WTC11 (cell line): Measurements from ENCODE around the gene ZBTB24. TPM values are rescaled to one million over a fixed set of nuclear protein-coding genes. Genes with fewer than 3 reads are reported as not detected.

Source experiments
- ATAC-seq: fragments of 200-7000 bp; cut with Tn5 transposase; 2 replicates; pipeline ENCODE4 v1.10.0; 2021; ENCODE audit warnings: mild to moderate bottlenecking, moderate library complexity
- CTCF ChIA-PET: fragments of 300-600 bp; sonication (Branson Sonifier 250); formaldehyde crosslinking; loops from one replicate; lab custom pipeline; 2021; ENCODE audit warnings: antibody characterized with exemption; lab: Charles Lee
- POLR2A ChIA-PET: fragments of 350-600 bp; sonication (Branson Sonifier 250); formaldehyde crosslinking; loops from one replicate; lab custom pipeline; 2021; ENCODE audit warnings: antibody characterized with exemption; lab: Charles Lee
- DNase-seq: peaks from one replicate; pipeline ENCODE4 v3.0.0; 2021; ENCODE audit warnings: low spot score
- H3K27ac Mint-ChIP-seq: 2 replicates; pipeline ENCODE4 v1.8.0; 2021; ENCODE audit warnings: mixed read lengths
- H3K27me3 Mint-ChIP-seq: 2 replicates; pipeline ENCODE4 v1.8.0; 2021; ENCODE audit warnings: low read depth, mild to moderate bottlenecking, moderate library complexity, mixed read lengths
- H3K36me3 Mint-ChIP-seq: 2 replicates; pipeline ENCODE4 v1.8.0; 2021; ENCODE audit warnings: mixed read lengths
- H3K4me1 Mint-ChIP-seq: 2 replicates; pipeline ENCODE4 v1.8.0; 2022; ENCODE audit warnings: mixed read lengths
- H3K4me3 Mint-ChIP-seq: 2 replicates; pipeline ENCODE4 v1.8.0; 2021; ENCODE audit warnings: mild to moderate bottlenecking, moderate library complexity, mixed read lengths
- H3K9me3 Mint-ChIP-seq: 2 replicates; pipeline ENCODE4 v1.8.0; 2021; ENCODE audit warnings: mixed read lengths
- FOXK1 ChIP-seq: sonication (generic); formaldehyde crosslinking; IDR thresholded peaks from 2 replicates; pipeline ENCODE4 v1.8.0; 2022; ENCODE audit warnings: mild to moderate bottlenecking, moderate library complexity, missing genetic modification reagents
- GTF2I ChIP-seq: fragments of 250-450 bp; sonication (Bioruptor Pico); conservative IDR thresholded peaks from 2 replicates; pipeline ENCODE4 v1.4.0; 2021; ENCODE audit warnings: mild to moderate bottlenecking
- HMGA2 ChIP-seq: fragments of 250-450 bp; sonication (Bioruptor Pico); IDR thresholded peaks from 2 replicates; pipeline ENCODE4 v1.4.0; 2021; ENCODE audit warnings: mild to moderate bottlenecking, moderate library complexity
- JUN ChIP-seq: sonication (generic); formaldehyde crosslinking; IDR thresholded peaks from 2 replicates; pipeline ENCODE4 v1.8.0; 2023; ENCODE audit warnings: mild to moderate bottlenecking, missing genetic modification reagents
- NFATC4 ChIP-seq: fragments of 250-450 bp; sonication (Bioruptor Pico); IDR thresholded peaks from 2 replicates; pipeline ENCODE4 v1.9.0; 2021; ENCODE audit warnings: mild to moderate bottlenecking
- OVOL2 ChIP-seq: fragments of 250-450 bp; sonication (Bioruptor Pico); IDR thresholded peaks from 2 replicates; pipeline ENCODE4 v1.9.0; 2021; ENCODE audit warnings: mild to moderate bottlenecking, borderline replicate concordance
- SMAD3 ChIP-seq: sonication (generic); formaldehyde crosslinking; IDR thresholded peaks from 2 replicates; pipeline ENCODE4 v1.8.0; 2022; ENCODE audit warnings: missing genetic modification reagents, mild to moderate bottlenecking, borderline replicate concordance
- TEAD4 ChIP-seq: sonication (generic); formaldehyde crosslinking; IDR thresholded peaks from 2 replicates; pipeline ENCODE4 v1.8.0; 2022; ENCODE audit warnings: mild to moderate bottlenecking, missing genetic modification reagents
- ZBTB21 ChIP-seq: sonication (generic); formaldehyde crosslinking; IDR thresholded peaks from 2 replicates; pipeline ENCODE4 v1.8.1; 2023; ENCODE audit warnings: mild to moderate bottlenecking, missing genetic modification reagents, borderline replicate concordance
- ZNF219 ChIP-seq: sonication (generic); formaldehyde crosslinking; IDR thresholded peaks from 2 replicates; pipeline ENCODE4 v1.8.0; 2023; ENCODE audit warnings: missing genetic modification reagents, mild to moderate bottlenecking, borderline replicate concordance
- total RNA-seq: library from RNA; stranded (reverse); gene quantifications from 3 replicates; pipeline ENCODE4 v1.2.3, GENCODE V29; 2021
- TF ChIP-seq, protein P1 (sequence below): sonication (generic); formaldehyde crosslinking; IDR thresholded peaks from 2 replicates; pipeline ENCODE4 v1.8.1; 2023; ENCODE audit warnings: mild to moderate bottlenecking, missing genetic modification reagents, borderline replicate concordance
- TF ChIP-seq, protein P2 (sequence below): fragments of 250-450 bp; sonication (Bioruptor Pico); IDR thresholded peaks from 2 replicates; pipeline ENCODE4 v1.9.0; 2021; ENCODE audit warnings: mild to moderate bottlenecking, borderline replicate concordance
- TF ChIP-seq, protein P3 (sequence below): sonication (generic); formaldehyde crosslinking; IDR thresholded peaks from 2 replicates; pipeline ENCODE4 v1.8.1; 2022; ENCODE audit warnings: mild to moderate bottlenecking, moderate library complexity, missing genetic modification reagents
- TF ChIP-seq, protein P4 (sequence below): fragments of 250-450 bp; sonication (Bioruptor Pico); IDR thresholded peaks from 2 replicates; pipeline ENCODE4 v2.1.2; 2022; ENCODE audit warnings: mild to moderate bottlenecking, moderate library complexity
- TF ChIP-seq, protein P5 (sequence below): fragments of 250-450 bp; sonication (Bioruptor Pico); IDR thresholded peaks from 2 replicates; pipeline ENCODE4 v1.9.0; 2021; ENCODE audit warnings: mild to moderate bottlenecking
- TF ChIP-seq, protein P6 (sequence below): sonication (generic); formaldehyde crosslinking; IDR thresholded peaks from 2 replicates; pipeline ENCODE4 v1.8.1; 2023; ENCODE audit warnings: mild to moderate bottlenecking, missing genetic modification reagents, moderate library complexity

ZBTB24 gene
- total RNA-seq, 1 experiment from 2014 or later: 14.7 TPM

DNA sequence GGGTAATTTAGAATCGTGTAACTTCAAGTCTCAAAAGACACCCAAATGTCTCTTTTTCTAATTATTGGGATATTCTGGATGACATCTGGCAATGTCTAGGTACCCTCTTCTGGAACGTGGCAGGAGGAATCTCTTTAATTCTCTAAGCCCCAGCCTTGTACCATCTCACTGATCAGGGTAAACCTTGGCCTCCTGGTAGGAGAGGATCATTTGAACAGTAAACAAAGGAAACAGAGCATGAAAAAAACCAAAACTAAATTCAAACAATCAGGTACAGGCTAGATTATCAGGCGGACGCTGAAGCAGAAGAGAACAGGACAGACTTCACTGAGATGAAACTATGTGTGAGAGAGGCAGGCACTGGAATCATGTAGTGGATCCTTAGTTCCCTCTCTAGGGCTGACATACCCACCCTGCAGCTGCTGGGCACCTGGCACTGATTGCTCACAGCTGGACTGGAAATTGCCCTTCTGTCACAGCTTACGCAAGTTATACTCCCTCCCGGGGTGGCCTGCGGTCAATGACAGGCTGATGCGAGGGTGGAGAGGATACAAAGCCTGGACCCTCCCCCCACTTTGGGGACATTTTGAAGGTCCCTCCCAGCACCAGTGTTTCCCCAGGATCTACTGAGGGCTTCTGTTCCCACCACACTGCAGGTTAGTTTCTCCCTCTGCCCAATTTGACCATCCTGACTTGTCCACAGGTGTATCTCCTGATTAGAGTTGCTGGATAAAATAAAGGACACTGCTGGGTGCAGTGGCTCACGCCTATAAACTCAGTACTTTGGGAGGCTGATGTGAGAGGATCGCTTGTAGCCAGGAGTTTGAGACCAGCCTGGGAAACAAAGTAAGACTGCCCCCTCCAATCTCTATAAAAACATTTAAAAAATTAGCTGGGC is 20.6 kb upstream of the ZBTB24 start:
- Mint-ChIP-seq H3K36me3 (peaks cover 3% of the 10 kb centered on the region; the same call in 1 of the 2 replicates), H3K4me1 (peaks cover 39% of the 10 kb centered on the region), H3K27ac (no peak overlapping the region), H3K27me3 (no peaks in the 10 kb centered on the region; the same call in 1 of the 2 replicates), H3K9me3 (peaks cover 3% of the 10 kb centered on the region), H3K4me3 (no peak overlapping the region)
- ATAC-seq (no peak; the same call in 1 of the 2 replicates), DNase-seq (no peak)
- ChIA-PET POLR2A (no interaction called here), CTCF (no interaction called here)
- no peak for TF ChIP-seq ZBTB21
- TF ChIP-seq, protein P1, sequence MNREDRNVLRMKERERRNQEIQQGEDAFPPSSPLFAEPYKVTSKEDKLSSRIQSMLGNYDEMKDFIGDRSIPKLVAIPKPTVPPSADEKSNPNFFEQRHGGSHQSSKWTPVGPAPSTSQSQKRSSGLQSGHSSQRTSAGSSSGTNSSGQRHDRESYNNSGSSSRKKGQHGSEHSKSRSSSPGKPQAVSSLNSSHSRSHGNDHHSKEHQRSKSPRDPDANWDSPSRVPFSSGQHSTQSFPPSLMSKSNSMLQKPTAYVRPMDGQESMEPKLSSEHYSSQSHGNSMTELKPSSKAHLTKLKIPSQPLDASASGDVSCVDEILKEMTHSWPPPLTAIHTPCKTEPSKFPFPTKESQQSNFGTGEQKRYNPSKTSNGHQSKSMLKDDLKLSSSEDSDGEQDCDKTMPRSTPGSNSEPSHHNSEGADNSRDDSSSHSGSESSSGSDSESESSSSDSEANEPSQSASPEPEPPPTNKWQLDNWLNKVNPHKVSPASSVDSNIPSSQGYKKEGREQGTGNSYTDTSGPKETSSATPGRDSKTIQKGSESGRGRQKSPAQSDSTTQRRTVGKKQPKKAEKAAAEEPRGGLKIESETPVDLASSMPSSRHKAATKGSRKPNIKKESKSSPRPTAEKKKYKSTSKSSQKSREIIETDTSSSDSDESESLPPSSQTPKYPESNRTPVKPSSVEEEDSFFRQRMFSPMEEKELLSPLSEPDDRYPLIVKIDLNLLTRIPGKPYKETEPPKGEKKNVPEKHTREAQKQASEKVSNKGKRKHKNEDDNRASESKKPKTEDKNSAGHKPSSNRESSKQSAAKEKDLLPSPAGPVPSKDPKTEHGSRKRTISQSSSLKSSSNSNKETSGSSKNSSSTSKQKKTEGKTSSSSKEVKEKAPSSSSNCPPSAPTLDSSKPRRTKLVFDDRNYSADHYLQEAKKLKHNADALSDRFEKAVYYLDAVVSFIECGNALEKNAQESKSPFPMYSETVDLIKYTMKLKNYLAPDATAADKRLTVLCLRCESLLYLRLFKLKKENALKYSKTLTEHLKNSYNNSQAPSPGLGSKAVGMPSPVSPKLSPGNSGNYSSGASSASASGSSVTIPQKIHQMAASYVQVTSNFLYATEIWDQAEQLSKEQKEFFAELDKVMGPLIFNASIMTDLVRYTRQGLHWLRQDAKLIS (CRISPR knock-in tag): no peak
- TF ChIP-seq FOXK1: no peak
- no peak for TF ChIP-seq NFATC4 (CRISPR knock-in tag)
- TF ChIP-seq JUN (CRISPR knock-in tag): no peak
- TF ChIP-seq, protein P2, sequence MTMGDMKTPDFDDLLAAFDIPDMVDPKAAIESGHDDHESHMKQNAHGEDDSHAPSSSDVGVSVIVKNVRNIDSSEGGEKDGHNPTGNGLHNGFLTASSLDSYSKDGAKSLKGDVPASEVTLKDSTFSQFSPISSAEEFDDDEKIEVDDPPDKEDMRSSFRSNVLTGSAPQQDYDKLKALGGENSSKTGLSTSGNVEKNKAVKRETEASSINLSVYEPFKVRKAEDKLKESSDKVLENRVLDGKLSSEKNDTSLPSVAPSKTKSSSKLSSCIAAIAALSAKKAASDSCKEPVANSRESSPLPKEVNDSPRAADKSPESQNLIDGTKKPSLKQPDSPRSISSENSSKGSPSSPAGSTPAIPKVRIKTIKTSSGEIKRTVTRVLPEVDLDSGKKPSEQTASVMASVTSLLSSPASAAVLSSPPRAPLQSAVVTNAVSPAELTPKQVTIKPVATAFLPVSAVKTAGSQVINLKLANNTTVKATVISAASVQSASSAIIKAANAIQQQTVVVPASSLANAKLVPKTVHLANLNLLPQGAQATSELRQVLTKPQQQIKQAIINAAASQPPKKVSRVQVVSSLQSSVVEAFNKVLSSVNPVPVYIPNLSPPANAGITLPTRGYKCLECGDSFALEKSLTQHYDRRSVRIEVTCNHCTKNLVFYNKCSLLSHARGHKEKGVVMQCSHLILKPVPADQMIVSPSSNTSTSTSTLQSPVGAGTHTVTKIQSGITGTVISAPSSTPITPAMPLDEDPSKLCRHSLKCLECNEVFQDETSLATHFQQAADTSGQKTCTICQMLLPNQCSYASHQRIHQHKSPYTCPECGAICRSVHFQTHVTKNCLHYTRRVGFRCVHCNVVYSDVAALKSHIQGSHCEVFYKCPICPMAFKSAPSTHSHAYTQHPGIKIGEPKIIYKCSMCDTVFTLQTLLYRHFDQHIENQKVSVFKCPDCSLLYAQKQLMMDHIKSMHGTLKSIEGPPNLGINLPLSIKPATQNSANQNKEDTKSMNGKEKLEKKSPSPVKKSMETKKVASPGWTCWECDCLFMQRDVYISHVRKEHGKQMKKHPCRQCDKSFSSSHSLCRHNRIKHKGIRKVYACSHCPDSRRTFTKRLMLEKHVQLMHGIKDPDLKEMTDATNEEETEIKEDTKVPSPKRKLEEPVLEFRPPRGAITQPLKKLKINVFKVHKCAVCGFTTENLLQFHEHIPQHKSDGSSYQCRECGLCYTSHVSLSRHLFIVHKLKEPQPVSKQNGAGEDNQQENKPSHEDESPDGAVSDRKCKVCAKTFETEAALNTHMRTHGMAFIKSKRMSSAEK: no peak
- TF ChIP-seq, protein P3, sequence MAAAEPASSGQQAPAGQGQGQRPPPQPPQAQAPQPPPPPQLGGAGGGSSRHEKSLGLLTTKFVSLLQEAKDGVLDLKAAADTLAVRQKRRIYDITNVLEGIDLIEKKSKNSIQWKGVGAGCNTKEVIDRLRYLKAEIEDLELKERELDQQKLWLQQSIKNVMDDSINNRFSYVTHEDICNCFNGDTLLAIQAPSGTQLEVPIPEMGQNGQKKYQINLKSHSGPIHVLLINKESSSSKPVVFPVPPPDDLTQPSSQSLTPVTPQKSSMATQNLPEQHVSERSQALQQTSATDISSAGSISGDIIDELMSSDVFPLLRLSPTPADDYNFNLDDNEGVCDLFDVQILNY (CRISPR knock-in tag): no peak
- TF ChIP-seq GTF2I (CRISPR knock-in tag): no peak
- TF ChIP-seq, protein P4, sequence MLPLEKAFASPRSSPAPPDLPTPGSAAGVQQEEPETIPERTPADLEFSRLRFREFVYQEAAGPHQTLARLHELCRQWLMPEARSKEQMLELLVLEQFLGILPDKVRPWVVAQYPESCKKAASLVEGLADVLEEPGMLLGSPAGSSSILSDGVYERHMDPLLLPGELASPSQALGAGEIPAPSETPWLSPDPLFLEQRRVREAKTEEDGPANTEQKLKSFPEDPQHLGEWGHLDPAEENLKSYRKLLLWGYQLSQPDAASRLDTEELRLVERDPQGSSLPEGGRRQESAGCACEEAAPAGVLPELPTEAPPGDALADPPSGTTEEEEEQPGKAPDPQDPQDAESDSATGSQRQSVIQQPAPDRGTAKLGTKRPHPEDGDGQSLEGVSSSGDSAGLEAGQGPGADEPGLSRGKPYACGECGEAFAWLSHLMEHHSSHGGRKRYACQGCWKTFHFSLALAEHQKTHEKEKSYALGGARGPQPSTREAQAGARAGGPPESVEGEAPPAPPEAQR (CRISPR knock-in tag): no peak
- TF ChIP-seq TEAD4 (CRISPR knock-in tag): no peak
- TF ChIP-seq, protein P5, sequence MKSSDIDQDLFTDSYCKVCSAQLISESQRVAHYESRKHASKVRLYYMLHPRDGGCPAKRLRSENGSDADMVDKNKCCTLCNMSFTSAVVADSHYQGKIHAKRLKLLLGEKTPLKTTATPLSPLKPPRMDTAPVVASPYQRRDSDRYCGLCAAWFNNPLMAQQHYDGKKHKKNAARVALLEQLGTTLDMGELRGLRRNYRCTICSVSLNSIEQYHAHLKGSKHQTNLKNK: no peak
- no peak for TF ChIP-seq ZNF219 (CRISPR knock-in tag)
- TF ChIP-seq OVOL2: no peak
- TF ChIP-seq, protein P6, sequence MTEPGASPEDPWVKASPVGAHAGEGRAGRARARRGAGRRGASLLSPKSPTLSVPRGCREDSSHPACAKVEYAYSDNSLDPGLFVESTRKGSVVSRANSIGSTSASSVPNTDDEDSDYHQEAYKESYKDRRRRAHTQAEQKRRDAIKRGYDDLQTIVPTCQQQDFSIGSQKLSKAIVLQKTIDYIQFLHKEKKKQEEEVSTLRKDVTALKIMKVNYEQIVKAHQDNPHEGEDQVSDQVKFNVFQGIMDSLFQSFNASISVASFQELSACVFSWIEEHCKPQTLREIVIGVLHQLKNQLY (CRISPR knock-in tag): no peak
- no peak for TF ChIP-seq SMAD3 (CRISPR knock-in tag)
- TF ChIP-seq HMGA2: no peak
